ENCODE measurements around the gene EMC10. TPM values are rescaled to one million over a fixed set of nuclear protein-coding genes. Genes with fewer than 3 reads are reported as not detected.
"Not testable (repeated sequence)": the region's sequence is repeated elsewhere in the genome, so short reads cannot be mapped to it uniquely, and the experiment has no call there.

Gene EMC10
- total RNA-seq, 2 donors from 2014 or later = 135 to 286 TPM

- Histone ChIP-seq H3K27me3 (replicated peaks; ENCODE audit: insufficient read depth) (no peaks in the 10 kb centered on the region), H3K27ac (no peak overlapping the region), H3K9me3 (no peaks in the 10 kb centered on the region), H3K36me3 (no peaks in the 10 kb centered on the region), H3K4me1 (replicated peaks) (no peaks in the 10 kb centered on the region), H3K4me3 (no peak overlapping the region)
- TF ChIP-seq POLR2AphosphoS5 (IDR thresholded peaks at IDR 0.05) (no peak), POLR2A (IDR thresholded peaks at IDR 0.05) (no peak), CTCF (IDR thresholded peaks at IDR 0.05) (no peak)
- WGBS = 36% methylated on average over 9 of the region's 12 CpGs
- intact Hi-C loops (cut with DNase I) = no loop called here
- DNase-seq (ENCODE audit: low spot score) = no peak
These were observed 41.8 kb upstream of the EMC10 start for GRCh38 chr19:50434525-50434924.

- Histone ChIP-seq H3K36me3 (no peaks in the 10 kb centered on the region), H3K4me1 (replicated peaks) (no peaks in the 10 kb centered on the region), H3K9me3 (no peaks in the 10 kb centered on the region), H3K4me3 (no peak overlapping the region), H3K27ac (no peak overlapping the region), H3K27me3 (replicated peaks; ENCODE audit: insufficient read depth) (no peaks in the 10 kb centered on the region)
- no peak for DNase-seq (ENCODE audit: low spot score)
- intact Hi-C loops (cut with DNase I) = no loop called here
- no peak for TF ChIP-seq CTCF (IDR thresholded peaks at IDR 0.05)
- TF ChIP-seq POLR2AphosphoS5 (IDR thresholded peaks at IDR 0.05) = no peak
- no peak for TF ChIP-seq POLR2A (IDR thresholded peaks at IDR 0.05)
- 79% methylated on average over 17 of the region's 17 CpGs for WGBS
These were observed 41.1 kb upstream of the EMC10 start for GRCh38 chr19:50435221-50435620.

- TF ChIP-seq POLR2AphosphoS5 (IDR thresholded peaks at IDR 0.05) (no peak), POLR2A (IDR thresholded peaks at IDR 0.05) (no peak), CTCF (IDR thresholded peaks at IDR 0.05) (no peak)
- 70% methylated on average over 12 of the region's 12 CpGs for WGBS
- H3K4me1 ChIP-seq (replicated peaks) = no peaks in the 10 kb centered on the region
- DNase-seq (ENCODE audit: low spot score) = no peak
- H3K9me3 ChIP-seq = no peaks in the 10 kb centered on the region
- H3K27ac ChIP-seq = no peak overlapping the region
- intact Hi-C loops (cut with DNase I) = no loop called here
- no peaks in the 10 kb centered on the region for H3K27me3 ChIP-seq (replicated peaks; ENCODE audit: insufficient read depth)
- no peak overlapping the region for H3K4me3 ChIP-seq
- H3K36me3 ChIP-seq = no peaks in the 10 kb centered on the region
These were observed 40.7 kb upstream of the EMC10 start for GRCh38 chr19:50435627-50436026.

GRCh38 chr19:50437862-50438449 is 38.4 kb upstream of the EMC10 start:
- intact Hi-C loops (cut with DNase I) = no loop called here

GRCh38 chr19:50439130-50439529 is 37.2 kb upstream of the EMC10 start:
- H3K27ac ChIP-seq; H3K36me3 ChIP-seq; DNase-seq (ENCODE audit: low spot score); H3K9me3 ChIP-seq; H3K4me3 ChIP-seq; H3K4me1 ChIP-seq (replicated peaks); intact Hi-C loops (cut with DNase I); H3K27me3 ChIP-seq (replicated peaks; ENCODE audit: insufficient read depth): not testable (repeated sequence)
- WGBS = 72% methylated on average over 2 of the region's 2 CpGs

More at GRCh38 chr19:50437862-50438449, 38.4 kb upstream of the EMC10 start:
- Histone ChIP-seq H3K36me3 (no peaks in the 10 kb centered on the region), H3K9me3 (no peaks in the 10 kb centered on the region), H3K27me3 (replicated peaks; ENCODE audit: insufficient read depth) (no peaks in the 10 kb centered on the region), H3K4me3 (no peak overlapping the region), H3K27ac (no peak overlapping the region), H3K4me1 (replicated peaks) (no peaks in the 10 kb centered on the region)
- 85% methylated on average over 5 of the region's 5 CpGs for WGBS
- no peak for DNase-seq (ENCODE audit: low spot score)
- TF ChIP-seq POLR2AphosphoS5 (IDR thresholded peaks at IDR 0.05) = no peak
- no peak for TF ChIP-seq POLR2A (IDR thresholded peaks at IDR 0.05)
- TF ChIP-seq CTCF (IDR thresholded peaks at IDR 0.05) = no peak

Measured in prostate gland (tissue), 2 donors.